Measurements from ENCODE around the gene ZNFX1.
A peak's percentile ranks its signal among the peaks of the same experiment; 100 is the strongest.
"Not testable (repeated sequence)": the region's sequence is repeated elsewhere in the genome, so short reads cannot be mapped to it uniquely, and the experiment has no call there.

Gene ZNFX1

GRCh38 chr20:49229381-49229780, 48.5 kb downstream of the ZNFX1 start:
- H3K4me3 ChIP-seq (ENCODE audit: control insufficient read depth, low read depth, low read length): no peak overlapping the region
- no peak for TF ChIP-seq CTCF (conservative IDR thresholded peaks at IDR 0.05; ENCODE audit: control insufficient read depth, insufficient read depth, low read depth, low read length)
- DNase-seq (ENCODE audit: low read depth): no peak

- no peak for DNase-seq (ENCODE audit: low read depth)
- no peak overlapping the region for H3K4me3 ChIP-seq (ENCODE audit: control insufficient read depth, low read depth, low read length)
- TF ChIP-seq CTCF (conservative IDR thresholded peaks at IDR 0.05; ENCODE audit: control insufficient read depth, insufficient read depth, low read depth, low read length): no peak
Observed at GRCh38 chr20:49228676-49229075, 49.2 kb downstream of the ZNFX1 start.

GRCh38 chr20:49225896-49226295, 52.0 kb downstream of the ZNFX1 start:
- TF ChIP-seq CTCF (conservative IDR thresholded peaks at IDR 0.05; ENCODE audit: control insufficient read depth, insufficient read depth, low read depth, low read length): no peak
- no peak for DNase-seq (ENCODE audit: low read depth)
- no peak overlapping the region for H3K4me3 ChIP-seq (ENCODE audit: control insufficient read depth, low read depth, low read length)

- no peak for DNase-seq (ENCODE audit: low read depth)
- TF ChIP-seq CTCF (conservative IDR thresholded peaks at IDR 0.05; ENCODE audit: control insufficient read depth, insufficient read depth, low read depth, low read length): no peak
- peak overlapping the region; percentile 99 for H3K4me3 ChIP-seq (ENCODE audit: control insufficient read depth, low read depth, low read length)
Observed at GRCh38 chr20:49219924-49220831, 57.7 kb downstream of the ZNFX1 start.

- H3K4me3 ChIP-seq (ENCODE audit: control insufficient read depth, low read depth, low read length): peak within 1 kb of the TSS; percentile 99
- no peak for TF ChIP-seq CTCF (conservative IDR thresholded peaks at IDR 0.05; ENCODE audit: control insufficient read depth, insufficient read depth, low read depth, low read length)
- DNase-seq (ENCODE audit: low read depth): peak; percentile 99
Observed at GRCh38 chr20:49219091-49219923, 58.5 kb downstream of the ZNFX1 start, which contains the start of gene DDX27. Gene DDX27 (plus strand): TSS chr20:49219416. CDS start chr20:49219449, 33 bp downstream.

- H3K4me3 ChIP-seq (ENCODE audit: control insufficient read depth, low read depth, low read length): peak overlapping the region; percentile 28
- DNase-seq (ENCODE audit: low read depth): not testable (repeated sequence)
Observed at GRCh38 chr20:49218739-49219090, 59.1 kb downstream of the ZNFX1 start.

All from fibroblast of mammary gland (primary cell).